ENCODE data around the gene INSYN1.

- TF ChIP-seq POLR2AphosphoS5 (IDR thresholded peaks at IDR 0.05) (no peak), CTCF (IDR thresholded peaks at IDR 0.05) (no peak)
Observed at GRCh38 chr15:73747847-73748590, 5.1 kb downstream of the INSYN1 start.
